A549 (cell line): ENCODE measurements around the gene SLCO3A1. TPM values are rescaled to one million over a fixed set of nuclear protein-coding genes. Genes with fewer than 3 reads are reported as not detected.

ENCODE experiments used
- ATAC-seq, 2 experiments: fragments of 200-7000 bp in 1 of 2; fragments of >200 bp in 1 of 2; cut with Nextera tagmentation in 1 of 2; cut with Tn5 transposase in 1 of 2; 3 replicates each; pipeline versions ENCODE4 v1.8.0 to v1.9.1; 2018 to 2020; ENCODE audit warnings: mild to moderate bottlenecking in 1 of 2, moderate library complexity in 1 of 2
- CTCF ChIA-PET: fragments of 300-600 bp; sonication (Branson Sonifier 250); formaldehyde crosslinking; extraction: SDS; loops from one replicate; lab custom pipeline; 2021; ENCODE audit warnings: antibody characterized with exemption, inconsistent platforms; lab: Yijun Ruan, JAX
- POLR2A ChIA-PET: fragments of 350-600 bp; formaldehyde crosslinking; extraction: SDS; loops from one replicate; lab custom pipeline; 2021; ENCODE audit warnings: antibody characterized with exemption, inconsistent platforms; lab: Yijun Ruan, JAX
- DNase-seq, 2 experiments: peaks; one replicate each; pipeline versions ENCODE4 v3.0.0 to v3.0.0-alpha.2; 2011 to 2016; ENCODE audit warnings: low read depth in 1 of 2, low spot score in 1 of 2
- FAIRE-seq: peaks from 2 replicates; lab custom pipeline; 2011; peaks lifted over from hg19 to GRCh38; lab: Jason Lieb, UNC
- H3K27ac ChIP-seq, 2 experiments: fragments of >200 bp; sonication (Bioruptor Twin); formaldehyde crosslinking; 3 replicates each; pipeline ENCODE4 v1.5.1; 2016 to 2017
- H3K4me1 ChIP-seq: fragments of >200 bp; sonication (Bioruptor Twin); formaldehyde crosslinking; 3 replicates; pipeline ENCODE4 v1.6.1; 2016
- H3K4me2 ChIP-seq: fragments of >200 bp; sonication (Bioruptor Twin); formaldehyde crosslinking; 3 replicates; pipeline ENCODE4 v1.6.1; 2016
- H3K4me3 ChIP-seq: fragments of >200 bp; sonication (Bioruptor Twin); formaldehyde crosslinking; 3 replicates; pipeline ENCODE4 v1.5.1; 2016
- H3K9me3 ChIP-seq: fragments of >200 bp; sonication (Bioruptor Twin); formaldehyde crosslinking; 3 replicates; pipeline ENCODE4 v1.6.1; 2016
- CHD4 ChIP-seq: fragments of 200-600 bp; sonication (generic); IDR thresholded peaks from 2 replicates; pipeline ENCODE4 v1.6.1; 2016; ENCODE audit warnings: antibody characterized with exemption, mild to moderate bottlenecking, borderline replicate concordance
- HOXB5 ChIP-seq: fragments of 250-450 bp; sonication (Bioruptor Pico); IDR thresholded peaks from 2 replicates; pipeline ENCODE4 v1.5.0; 2020; ENCODE audit warnings: mild to moderate bottlenecking, moderate library complexity
- JUNB ChIP-seq: fragments of >200 bp; sonication (Bioruptor Twin); formaldehyde crosslinking; IDR thresholded peaks from 2 replicates; pipeline ENCODE4 v1.6.1; 2016
- MAZ ChIP-seq: fragments of 150-350 bp; IDR thresholded peaks from 2 replicates; pipeline ENCODE4 v1.6.1; 2014; ENCODE audit warnings: antibody characterized with exemption, low read depth, low read length, borderline replicate concordance
- NPAS2 ChIP-seq: fragments of 250-450 bp; sonication (Bioruptor Pico); IDR thresholded peaks from 2 replicates; pipeline ENCODE4 v1.8.0; 2022; ENCODE audit warnings: mild to moderate bottlenecking, moderate library complexity, borderline replicate concordance
- PHF8 ChIP-seq: fragments of 200-600 bp; sonication (generic); IDR thresholded peaks from 2 replicates; pipeline ENCODE4 v1.6.1; 2016; ENCODE audit warnings: low read depth, mild to moderate bottlenecking, antibody characterized with exemption, moderate library complexity, borderline replicate concordance
- SMC3 ChIP-seq: fragments of >200 bp; sonication (Bioruptor Twin); formaldehyde crosslinking; IDR thresholded peaks from 3 replicates; pipeline ENCODE4 v1.6.1; 2018; ENCODE audit warnings: inconsistent platforms
- TP53 ChIP-seq: fragments of 250-450 bp; sonication (Bioruptor Pico); IDR thresholded peaks from 2 replicates; pipeline ENCODE4 v1.5.0; 2021; ENCODE audit warnings: mild to moderate bottlenecking, moderate library complexity
- ZNF302 ChIP-seq: fragments of 250-450 bp; sonication (Bioruptor Pico); IDR thresholded peaks from 2 replicates; pipeline ENCODE4 v1.9.0; 2021; ENCODE audit warnings: inconsistent platforms, mild to moderate bottlenecking, moderate library complexity
- ZSCAN20 ChIP-seq: fragments of 250-450 bp; sonication (Bioruptor Pico); IDR thresholded peaks from 2 replicates; pipeline ENCODE4 v1.8.0; 2022; ENCODE audit warnings: mild to moderate bottlenecking, moderate library complexity
- WGBS: methylation state at CpG from one replicate; pipeline ENCODE4 v1.1.6; 2017; ENCODE audit errors: missing lambda C conversion rate; 5-methylcytosine and 5-hydroxymethylcytosine counted together
- polyA plus RNA-seq, 4 experiments: library from polyadenylated mRNA; depleted of rRNA in 3 of 4; stranded (reverse); fragments of >200 nt; fragmentation: RNase III in 1 of 4; extraction: RNeasy Plus Mini Kit Qiagen cat#74134 plus additional on column Dnase treatment in 1 of 4; gene quantifications; 2 replicates in 3 of 4; 3 replicates in 1 of 4; pipeline ENCODE4 v1.2.3, GENCODE V29; 2011 to 2017
- TF ChIP-seq, protein P1 (sequence below): fragments of 200-600 bp; sonication (generic); IDR thresholded peaks from 2 replicates; pipeline ENCODE4 v1.6.1; 2016; ENCODE audit warnings: antibody characterized with exemption, mild to moderate bottlenecking, moderate library complexity
- TF ChIP-seq, protein P2 (sequence below): IDR thresholded peaks from 2 replicates; pipeline ENCODE4 v1.6.1; 2012
- TF ChIP-seq, protein P3 (sequence below): fragments of 250-450 bp; sonication (Bioruptor Pico); IDR thresholded peaks from 2 replicates; pipeline ENCODE4 v1.5.0; 2021; ENCODE audit warnings: mild to moderate bottlenecking, moderate library complexity, borderline replicate concordance
- TF ChIP-seq, protein P4 (sequence below): fragments of 150-350 bp; IDR thresholded peaks from 2 replicates; pipeline ENCODE4 v1.6.1; 2014; ENCODE audit warnings: low read depth, mild to moderate bottlenecking, low read length

The SLCO3A1 gene
- polyA plus RNA-seq, 2 of the 4 experiments (the other 2 are of a cell fraction): 16.8 to 17.0 TPM

DNA sequence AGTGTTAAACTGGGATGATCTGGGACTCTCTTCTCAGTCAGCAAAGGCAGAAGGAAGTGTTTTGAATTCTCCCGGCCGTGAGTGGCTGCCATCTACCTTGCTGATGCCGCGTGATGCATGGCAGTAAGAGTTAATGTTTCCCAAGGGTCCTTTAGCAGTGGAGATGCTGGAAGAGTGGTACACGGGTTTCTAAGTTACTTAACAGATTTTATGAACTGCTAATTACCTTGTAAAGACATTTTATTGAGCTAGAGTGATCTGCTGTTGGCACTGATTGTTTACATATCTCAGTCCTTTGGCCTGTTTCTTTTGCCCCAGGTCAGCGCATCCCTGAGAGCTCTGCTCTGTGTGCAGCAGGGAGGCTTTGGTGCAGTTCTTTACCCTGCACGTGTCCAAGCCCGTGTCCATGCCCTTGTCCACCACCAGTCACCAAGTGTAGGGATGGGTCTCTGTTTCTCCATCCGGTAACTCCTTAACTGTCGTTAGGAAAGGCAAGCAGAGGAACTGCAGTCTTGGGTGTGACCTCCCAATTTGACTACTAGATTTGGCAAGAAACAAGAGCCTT lies 172.3 kb downstream of the SLCO3A1 start (continued):
- TF ChIP-seq, protein P1, sequence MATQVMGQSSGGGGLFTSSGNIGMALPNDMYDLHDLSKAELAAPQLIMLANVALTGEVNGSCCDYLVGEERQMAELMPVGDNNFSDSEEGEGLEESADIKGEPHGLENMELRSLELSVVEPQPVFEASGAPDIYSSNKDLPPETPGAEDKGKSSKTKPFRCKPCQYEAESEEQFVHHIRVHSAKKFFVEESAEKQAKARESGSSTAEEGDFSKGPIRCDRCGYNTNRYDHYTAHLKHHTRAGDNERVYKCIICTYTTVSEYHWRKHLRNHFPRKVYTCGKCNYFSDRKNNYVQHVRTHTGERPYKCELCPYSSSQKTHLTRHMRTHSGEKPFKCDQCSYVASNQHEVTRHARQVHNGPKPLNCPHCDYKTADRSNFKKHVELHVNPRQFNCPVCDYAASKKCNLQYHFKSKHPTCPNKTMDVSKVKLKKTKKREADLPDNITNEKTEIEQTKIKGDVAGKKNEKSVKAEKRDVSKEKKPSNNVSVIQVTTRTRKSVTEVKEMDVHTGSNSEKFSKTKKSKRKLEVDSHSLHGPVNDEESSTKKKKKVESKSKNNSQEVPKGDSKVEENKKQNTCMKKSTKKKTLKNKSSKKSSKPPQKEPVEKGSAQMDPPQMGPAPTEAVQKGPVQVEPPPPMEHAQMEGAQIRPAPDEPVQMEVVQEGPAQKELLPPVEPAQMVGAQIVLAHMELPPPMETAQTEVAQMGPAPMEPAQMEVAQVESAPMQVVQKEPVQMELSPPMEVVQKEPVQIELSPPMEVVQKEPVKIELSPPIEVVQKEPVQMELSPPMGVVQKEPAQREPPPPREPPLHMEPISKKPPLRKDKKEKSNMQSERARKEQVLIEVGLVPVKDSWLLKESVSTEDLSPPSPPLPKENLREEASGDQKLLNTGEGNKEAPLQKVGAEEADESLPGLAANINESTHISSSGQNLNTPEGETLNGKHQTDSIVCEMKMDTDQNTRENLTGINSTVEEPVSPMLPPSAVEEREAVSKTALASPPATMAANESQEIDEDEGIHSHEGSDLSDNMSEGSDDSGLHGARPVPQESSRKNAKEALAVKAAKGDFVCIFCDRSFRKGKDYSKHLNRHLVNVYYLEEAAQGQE: no peak
- TF ChIP-seq TP53 (CRISPR knock-in tag): no peak
- TF ChIP-seq NPAS2: no peak

DNA sequence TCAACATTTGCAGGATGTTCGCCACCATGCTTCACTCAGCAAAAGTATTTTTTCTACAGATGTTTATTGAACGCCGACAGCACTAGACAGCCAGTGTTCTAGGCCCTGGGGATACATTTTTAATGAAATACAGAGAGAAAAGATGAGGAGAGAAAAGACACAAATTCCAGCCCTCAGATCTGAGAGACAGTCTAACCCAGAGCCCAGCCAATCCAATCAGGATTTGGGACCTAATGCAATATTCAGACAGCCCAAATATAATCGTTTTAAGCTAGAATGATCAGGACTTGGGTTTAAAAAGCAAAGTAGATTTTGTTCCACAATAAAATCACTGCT lies 174.8 kb downstream of the SLCO3A1 start:
- CTCF ChIA-PET: interaction anchor here (1.0 kb wide), 1 partner anchor 21 kb away, joined by 4 read pairs; no protein-coding TSS in a partner anchor
- 75% methylated on average over 4 of the region's 4 CpGs for WGBS

DNA sequence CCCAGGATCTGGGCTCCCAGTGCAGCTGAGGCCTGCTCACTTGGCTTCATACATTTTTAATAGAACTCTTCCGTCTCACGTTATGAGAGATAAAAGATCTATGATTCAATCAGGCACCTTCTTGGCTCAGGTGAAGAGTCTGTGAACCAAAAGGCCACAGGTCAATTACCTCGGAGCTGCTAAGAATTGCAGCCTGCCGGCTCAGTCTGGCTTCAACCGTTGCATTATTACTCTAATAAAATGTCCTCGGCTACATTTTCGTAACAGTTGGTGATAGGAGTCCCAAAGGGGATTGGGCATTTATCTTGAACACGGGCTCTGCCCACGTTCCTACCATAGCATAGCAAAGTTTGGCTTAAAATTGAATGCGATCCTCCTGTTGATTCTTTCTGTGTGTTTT lies 176.3 kb downstream of the SLCO3A1 start:
- Histone ChIP-seq H3K4me3 (no peak overlapping the region), H3K4me1 (no peaks in the 10 kb centered on the region), H3K27ac (no peak overlapping the region), H3K9me3 (no peaks in the 10 kb centered on the region), H3K4me2 (no peak overlapping the region)
- TF ChIP-seq JUNB: no peak
- DNase-seq: no peak
- CTCF ChIA-PET: interaction anchor here (2.1 kb wide), 1 partner anchor 324 kb away, joined by 6 read pairs; no protein-coding TSS in a partner anchor
- WGBS: 85% methylated on average over 10 of the region's 10 CpGs
- no peak for ATAC-seq
- no peak for FAIRE-seq
- POLR2A ChIA-PET: no interaction called here

More for the DNA sequence above, 174.8 kb downstream of the SLCO3A1 start:
- TF ChIP-seq, protein P2, sequence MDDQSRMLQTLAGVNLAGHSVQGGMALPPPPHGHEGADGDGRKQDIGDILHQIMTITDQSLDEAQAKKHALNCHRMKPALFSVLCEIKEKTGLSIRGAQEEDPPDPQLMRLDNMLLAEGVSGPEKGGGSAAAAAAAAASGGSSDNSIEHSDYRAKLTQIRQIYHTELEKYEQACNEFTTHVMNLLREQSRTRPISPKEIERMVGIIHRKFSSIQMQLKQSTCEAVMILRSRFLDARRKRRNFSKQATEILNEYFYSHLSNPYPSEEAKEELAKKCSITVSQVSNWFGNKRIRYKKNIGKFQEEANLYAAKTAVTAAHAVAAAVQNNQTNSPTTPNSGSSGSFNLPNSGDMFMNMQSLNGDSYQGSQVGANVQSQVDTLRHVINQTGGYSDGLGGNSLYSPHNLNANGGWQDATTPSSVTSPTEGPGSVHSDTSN: no peak
- TF ChIP-seq ZNF302: no peak
- TF ChIP-seq, protein P3, sequence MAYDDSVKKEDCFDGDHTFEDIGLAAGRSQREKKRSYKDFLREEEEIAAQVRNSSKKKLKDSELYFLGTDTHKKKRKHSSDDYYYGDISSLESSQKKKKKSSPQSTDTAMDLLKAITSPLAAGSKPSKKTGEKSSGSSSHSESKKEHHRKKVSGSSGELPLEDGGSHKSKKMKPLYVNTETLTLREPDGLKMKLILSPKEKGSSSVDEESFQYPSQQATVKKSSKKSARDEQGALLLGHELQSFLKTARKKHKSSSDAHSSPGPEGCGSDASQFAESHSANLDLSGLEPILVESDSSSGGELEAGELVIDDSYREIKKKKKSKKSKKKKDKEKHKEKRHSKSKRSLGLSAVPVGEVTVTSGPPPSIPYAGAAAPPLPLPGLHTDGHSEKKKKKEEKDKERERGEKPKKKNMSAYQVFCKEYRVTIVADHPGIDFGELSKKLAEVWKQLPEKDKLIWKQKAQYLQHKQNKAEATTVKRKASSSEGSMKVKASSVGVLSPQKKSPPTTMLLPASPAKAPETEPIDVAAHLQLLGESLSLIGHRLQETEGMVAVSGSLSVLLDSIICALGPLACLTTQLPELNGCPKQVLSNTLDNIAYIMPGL (CRISPR knock-in tag): no peak
- TF ChIP-seq HOXB5 (CRISPR knock-in tag): no peak
- TF ChIP-seq CHD4: no peak
- TF ChIP-seq, all 56 proteins: peak for 0
- no peak for FAIRE-seq
- ATAC-seq: no peak
- no peak overlapping the region for H3K4me3 ChIP-seq
- POLR2A ChIA-PET: no interaction called here
- no peaks in the 10 kb centered on the region for H3K9me3 ChIP-seq
- no peaks in the 10 kb centered on the region for H3K4me1 ChIP-seq
- no peak overlapping the region for H3K4me2 ChIP-seq
- H3K27ac ChIP-seq: no peak overlapping the region
- DNase-seq: no peak

DNA sequence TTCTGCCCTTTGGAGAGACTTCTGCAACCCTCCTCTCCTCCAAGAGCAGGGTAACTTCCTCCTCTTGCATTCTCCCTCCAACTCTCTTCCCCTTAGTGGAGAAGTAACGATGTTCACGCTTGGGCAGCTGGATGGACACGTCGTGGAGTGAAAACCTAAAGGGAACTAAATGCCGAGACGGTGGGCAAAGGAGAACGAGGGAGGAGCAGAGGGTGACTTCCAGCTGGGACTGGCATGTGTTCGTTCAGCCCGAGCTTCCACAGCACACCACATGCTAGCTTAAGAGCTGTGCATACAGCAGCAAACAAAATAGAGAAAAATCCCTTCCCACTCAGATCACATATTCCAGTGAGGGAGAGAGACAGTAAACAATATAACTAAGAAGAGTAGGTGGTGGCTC lies 179.8 kb downstream of the SLCO3A1 start:
- TF ChIP-seq PHF8 (no peak), TP53 (CRISPR knock-in tag) (no peak), SMC3 (no peak), MAZ (no peak), ZSCAN20 (CRISPR knock-in tag) (no peak)
- TF ChIP-seq, protein P4, sequence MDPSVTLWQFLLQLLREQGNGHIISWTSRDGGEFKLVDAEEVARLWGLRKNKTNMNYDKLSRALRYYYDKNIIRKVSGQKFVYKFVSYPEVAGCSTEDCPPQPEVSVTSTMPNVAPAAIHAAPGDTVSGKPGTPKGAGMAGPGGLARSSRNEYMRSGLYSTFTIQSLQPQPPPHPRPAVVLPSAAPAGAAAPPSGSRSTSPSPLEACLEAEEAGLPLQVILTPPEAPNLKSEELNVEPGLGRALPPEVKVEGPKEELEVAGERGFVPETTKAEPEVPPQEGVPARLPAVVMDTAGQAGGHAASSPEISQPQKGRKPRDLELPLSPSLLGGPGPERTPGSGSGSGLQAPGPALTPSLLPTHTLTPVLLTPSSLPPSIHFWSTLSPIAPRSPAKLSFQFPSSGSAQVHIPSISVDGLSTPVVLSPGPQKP: no peak
- TF ChIP-seq, all 56 proteins: peak for 0
- H3K4me1 ChIP-seq: no peaks in the 10 kb centered on the region
- no peak overlapping the region for H3K4me2 ChIP-seq
- WGBS: 67% methylated on average over 9 of the region's 9 CpGs
- ATAC-seq (no peak), FAIRE-seq (no peak), DNase-seq (no peak)
- H3K4me3 ChIP-seq: no peak overlapping the region
- H3K9me3 ChIP-seq: no peaks in the 10 kb centered on the region
- POLR2A ChIA-PET: no interaction called here
- CTCF ChIA-PET: no interaction called here
- H3K27ac ChIP-seq: no peak overlapping the region
